PC-3 (cell line): Measurements from ENCODE around the gene SERPINA12. TPM values are rescaled to one million over a fixed set of nuclear protein-coding genes. Genes with fewer than 3 reads are reported as not detected.

Experiments used
- ATAC-seq: fragments of 200-7000 bp; cut with Tn5 transposase; 2 replicates; pipeline ENCODE4 v1.9.1; 2020; ENCODE audit warnings: mild to moderate bottlenecking, moderate library complexity
- BruUV-seq: library from RNA; stranded (reverse); fragments of 400-500 nt; replicated peaks from 2 replicates; lab custom pipeline; 2021; lab: Mats Ljungman, UMichigan
- CTCF ChIA-PET: fragments of 300-600 bp; sonication (Branson Sonifier 250); formaldehyde crosslinking; loops from one replicate; lab custom pipeline; 2022; ENCODE audit warnings: antibody characterized with exemption; lab: Charles Lee
- POLR2A ChIA-PET: fragments of 300-600 bp; sonication (Branson Sonifier 250); formaldehyde crosslinking; loops from one replicate; lab custom pipeline; 2022; ENCODE audit warnings: antibody characterized with exemption; ENCODE audit not compliant: unreplicated experiment; lab: Charles Lee
- DNase-seq: peaks from one replicate; pipeline ENCODE4 v3.0.0-alpha.2; 2015
- H2AFZ ChIP-seq: fragments of 300-600 bp; sonication (generic); 2 replicates; pipeline ENCODE4 v1.6.0; 2016; ENCODE audit warnings: antibody characterized with exemption, low read length
- H3F3A ChIP-seq: fragments of 300-600 bp; sonication (generic); one replicate; pipeline ENCODE4 v1.6.0; 2017; ENCODE audit warnings: antibody characterized with exemption, low read length, control low read depth, mild to moderate bottlenecking; ENCODE audit not compliant: unreplicated experiment
- H3K27ac ChIP-seq: fragments of 300-600 bp; sonication (generic); 2 replicates; pipeline ENCODE4 v1.5.1; 2016; ENCODE audit warnings: mild to moderate bottlenecking, low read length
- H3K27me3 ChIP-seq: fragments of 300-600 bp; sonication (generic); 2 replicates; pipeline ENCODE4 v1.6.1; 2016; ENCODE audit warnings: low read length, mixed read lengths
- H3K36me3 ChIP-seq: fragments of 300-600 bp; sonication (generic); 2 replicates; pipeline ENCODE4 v1.6.1; 2016; ENCODE audit warnings: low read depth, mixed run types, low read length, mixed read lengths
- H3K4me1 ChIP-seq: fragments of 300-600 bp; sonication (generic); 2 replicates; pipeline ENCODE4 v1.5.1; 2016; ENCODE audit warnings: low read length; ENCODE audit not compliant: insufficient read depth
- H3K4me2 ChIP-seq: fragments of 300-600 bp; sonication (generic); 2 replicates; pipeline ENCODE4 v1.6.0; 2016; ENCODE audit warnings: low read length
- H3K4me3 ChIP-seq: fragments of 300-600 bp; sonication (generic); 2 replicates; pipeline ENCODE4 v1.5.1; 2016; ENCODE audit warnings: mild to moderate bottlenecking, low read length, mixed read lengths
- H3K79me2 ChIP-seq: fragments of 300-600 bp; sonication (generic); 2 replicates; pipeline ENCODE4 v1.6.1; 2017; ENCODE audit warnings: low read length, mixed read lengths
- H3K9ac ChIP-seq: fragments of 300-600 bp; sonication (generic); 2 replicates; pipeline ENCODE4 v1.6.0; 2016; ENCODE audit warnings: mild to moderate bottlenecking, low read length
- H3K9me2 ChIP-seq: fragments of 300-600 bp; sonication (generic); replicated peaks from 2 replicates; pipeline ENCODE4 v1.6.1; 2016; ENCODE audit warnings: mixed run types, low read length, mixed read lengths
- H3K9me3 ChIP-seq: fragments of 300-600 bp; sonication (generic); 2 replicates; pipeline ENCODE4 v1.6.1; 2016; ENCODE audit warnings: low read length, mixed read lengths
- H4K20me1 ChIP-seq: fragments of 300-600 bp; sonication (generic); 2 replicates; pipeline ENCODE4 v1.6.1; 2016; ENCODE audit warnings: low read length, mixed read lengths
- CTCF ChIP-seq: fragments of 300-600 bp; sonication (generic); conservative IDR thresholded peaks from 2 replicates; pipeline ENCODE4 v1.5.1; 2017; ENCODE audit warnings: antibody characterized with exemption, low read depth, mild to moderate bottlenecking, low read length
- EZH2 ChIP-seq: fragments of 300-600 bp; sonication (generic); IDR thresholded peaks from one replicate; pipeline ENCODE4 v1.6.1; 2017; ENCODE audit warnings: antibody characterized with exemption, mild to moderate bottlenecking, low read length; ENCODE audit not compliant: unreplicated experiment
- EZH2phosphoT487 ChIP-seq: fragments of 300-600 bp; sonication (generic); IDR thresholded peaks from 2 replicates; pipeline ENCODE4 v1.6.1; 2018; ENCODE audit warnings: mild to moderate bottlenecking, antibody characterized with exemption, low read length, borderline replicate concordance
- intact Hi-C: fragments of 100-400 bp; cut with micrococcal nuclease; formaldehyde crosslinking; loops from 2 replicates; pipeline ENCODE4 v1.9.0; 2023
- total RNA-seq: library from RNA; depleted of rRNA; stranded (reverse); fragments of >200 nt; gene quantifications from 2 replicates; pipeline ENCODE4 v1.2.3, GENCODE V29; 2014

Gene SERPINA12
- total RNA-seq, 1 experiment from 2014 or later = not detected

GRCh38 chr14:94531187-94531586, 21.9 kb upstream of the SERPINA12 start:
- Histone ChIP-seq H3K36me3 (no peaks in the 10 kb centered on the region), H3K9ac (no peak overlapping the region), H4K20me1 (no peaks in the 10 kb centered on the region), H3K4me1 (no peaks in the 10 kb centered on the region), H3F3A (no peaks in the 10 kb centered on the region), H3K9me2 (no peaks in the 10 kb centered on the region), H3K9me3 (peaks cover 4% of the 10 kb centered on the region; the same call in 1 of the 2 replicates), H2AFZ (no peak overlapping the region), H3K4me3 (no peak overlapping the region), H3K4me2 (no peak overlapping the region), H3K27ac (no peak overlapping the region), H3K27me3 (no peaks in the 10 kb centered on the region), H3K79me2 (no peaks in the 10 kb centered on the region)
- ChIA-PET CTCF (no interaction called here), POLR2A (no interaction called here)
- TF ChIP-seq EZH2 = no peak
- no peak for TF ChIP-seq EZH2phosphoT487
- TF ChIP-seq CTCF = no peak
- BruUV-seq = no TSS peak
- no peak for DNase-seq
- intact Hi-C loops = no loop called here
- ATAC-seq = no peak

GRCh38 chr14:94524093-94524492, 14.8 kb upstream of the SERPINA12 start:
- Histone ChIP-seq H3K9me3 (no peaks in the 10 kb centered on the region), H3K4me2 (no peak overlapping the region), H3K4me3 (no peak overlapping the region), H3K27ac (no peak overlapping the region), H3F3A (no peaks in the 10 kb centered on the region), H3K36me3 (no peaks in the 10 kb centered on the region), H3K79me2 (no peaks in the 10 kb centered on the region), H3K27me3 (no peaks in the 10 kb centered on the region), H4K20me1 (no peaks in the 10 kb centered on the region), H3K9ac (no peak overlapping the region), H3K9me2 (no peaks in the 10 kb centered on the region), H2AFZ (no peak overlapping the region), H3K4me1 (no peaks in the 10 kb centered on the region)
- ATAC-seq (no peak), DNase-seq (no peak)
- CTCF ChIA-PET = no interaction called here
- no TSS peak for BruUV-seq
- POLR2A ChIA-PET = no interaction called here
- TF ChIP-seq EZH2phosphoT487 (no peak), EZH2 (no peak), CTCF (no peak)
- intact Hi-C loops = no loop called here

- Histone ChIP-seq H3K4me1 (no peaks in the 10 kb centered on the region), H3K27ac (no peak overlapping the region), H4K20me1 (no peaks in the 10 kb centered on the region), H3K9me3 (no peaks in the 10 kb centered on the region), H3K79me2 (no peaks in the 10 kb centered on the region), H3K4me2 (no peak overlapping the region), H3K9ac (no peak overlapping the region), H3K27me3 (no peaks in the 10 kb centered on the region), H3K4me3 (no peak overlapping the region), H2AFZ (no peak overlapping the region), H3K36me3 (no peaks in the 10 kb centered on the region), H3K9me2 (no peaks in the 10 kb centered on the region), H3F3A (no peaks in the 10 kb centered on the region)
- no TSS peak for BruUV-seq
- DNase-seq (no peak), ATAC-seq (no peak)
- ChIA-PET POLR2A (no interaction called here), CTCF (no interaction called here)
- TF ChIP-seq EZH2 (no peak), CTCF (no peak)
- intact Hi-C loops = no loop called here
Measured at GRCh38 chr14:94523265-94523664, 14.0 kb upstream of the SERPINA12 start.
